ENCODE data around the gene TPK1.

DNA sequence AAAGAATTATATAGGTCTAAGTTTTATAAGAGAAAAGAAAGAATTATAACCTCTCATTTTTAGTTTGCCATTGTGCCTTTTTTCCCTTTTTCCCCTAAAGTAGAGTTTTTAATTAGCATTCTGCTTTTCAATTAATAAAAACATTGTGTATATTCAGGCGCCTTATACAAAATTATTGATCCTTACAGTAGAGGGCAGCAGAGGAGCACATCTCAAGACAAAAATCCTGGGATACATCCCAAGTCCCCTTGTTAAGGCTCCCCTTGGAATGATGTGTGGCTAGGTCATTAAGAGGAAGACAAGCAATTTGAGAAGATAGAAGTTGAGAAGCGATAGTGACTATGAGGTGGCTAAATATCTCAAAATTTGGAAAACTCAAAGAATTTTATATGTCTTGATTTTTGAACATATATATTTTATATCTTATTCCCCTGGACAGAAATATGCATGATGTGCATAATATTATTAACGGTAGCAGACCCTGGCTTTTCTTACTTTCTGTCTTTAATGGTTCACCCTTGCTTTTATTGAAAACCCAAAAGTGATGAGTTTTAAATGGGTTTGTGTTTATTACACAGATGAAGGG, 19.1 kb upstream of the TPK1 start:
- TF ChIP-seq, protein P1, sequence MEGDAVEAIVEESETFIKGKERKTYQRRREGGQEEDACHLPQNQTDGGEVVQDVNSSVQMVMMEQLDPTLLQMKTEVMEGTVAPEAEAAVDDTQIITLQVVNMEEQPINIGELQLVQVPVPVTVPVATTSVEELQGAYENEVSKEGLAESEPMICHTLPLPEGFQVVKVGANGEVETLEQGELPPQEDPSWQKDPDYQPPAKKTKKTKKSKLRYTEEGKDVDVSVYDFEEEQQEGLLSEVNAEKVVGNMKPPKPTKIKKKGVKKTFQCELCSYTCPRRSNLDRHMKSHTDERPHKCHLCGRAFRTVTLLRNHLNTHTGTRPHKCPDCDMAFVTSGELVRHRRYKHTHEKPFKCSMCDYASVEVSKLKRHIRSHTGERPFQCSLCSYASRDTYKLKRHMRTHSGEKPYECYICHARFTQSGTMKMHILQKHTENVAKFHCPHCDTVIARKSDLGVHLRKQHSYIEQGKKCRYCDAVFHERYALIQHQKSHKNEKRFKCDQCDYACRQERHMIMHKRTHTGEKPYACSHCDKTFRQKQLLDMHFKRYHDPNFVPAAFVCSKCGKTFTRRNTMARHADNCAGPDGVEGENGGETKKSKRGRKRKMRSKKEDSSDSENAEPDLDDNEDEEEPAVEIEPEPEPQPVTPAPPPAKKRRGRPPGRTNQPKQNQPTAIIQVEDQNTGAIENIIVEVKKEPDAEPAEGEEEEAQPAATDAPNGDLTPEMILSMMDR (IDR thresholded peaks at IDR 0.05), result peak in 1 of 7 experiments; percentile 44
- TF ChIP-seq POLR2A (IDR thresholded peaks at IDR 0.05) (no peak), POLR2AphosphoS5 (IDR thresholded peaks at IDR 0.05) (no peak)
